Activated T-helper 1 cell treated with anti-CD3 and anti-CD28 coated beads, Interleukin-12 subunit alpha, Interleukin-12 subunit beta, Interleukin-2, Interleukin-4 antibody, amounts not matched to agents 30 ng/mL and 10 ng/mL and 1 ng/mL, durations not matched to agents 14 hours and 24 hours and 36 hours (primary cell): Measurements from ENCODE around the gene NPAS4. TPM values are rescaled to one million over a fixed set of nuclear protein-coding genes. Genes with fewer than 3 reads are reported as not detected.

ENCODE experiments used
- DNase-seq: peaks from one replicate; pipeline ENCODE4 v3.0.0; 2021; ENCODE audit warnings: low spot score
- H3K27ac Mint-ChIP-seq: one replicate; pipeline ENCODE4 v1.8.0; 2021; ENCODE audit warnings: mild to moderate bottlenecking, mixed read lengths
- H3K27me3 Mint-ChIP-seq: one replicate; pipeline ENCODE4 v1.8.0; 2022; ENCODE audit warnings: mild to moderate bottlenecking, moderate library complexity, mixed read lengths; ENCODE audit not compliant: insufficient read depth
- H3K36me3 Mint-ChIP-seq: one replicate; pipeline ENCODE4 v1.8.0; 2021; ENCODE audit warnings: low read depth, mixed read lengths
- H3K4me1 Mint-ChIP-seq: one replicate; pipeline ENCODE4 v1.8.0; 2021; ENCODE audit warnings: low read depth, mixed read lengths
- H3K4me3 Mint-ChIP-seq: one replicate; pipeline ENCODE4 v1.8.0; 2021; ENCODE audit warnings: mild to moderate bottlenecking, moderate library complexity, mixed read lengths
- H3K9me3 Mint-ChIP-seq: one replicate; pipeline ENCODE4 v1.8.0; 2021; ENCODE audit warnings: mixed read lengths
- intact Hi-C: fragments of 100-400 bp; cut with micrococcal nuclease; formaldehyde crosslinking; loops from one replicate; pipeline ENCODE4 v1.15.1; 2024
- total RNA-seq: library from RNA; stranded (reverse); gene quantifications from 2 replicates; pipeline ENCODE4 v1.2.3, GENCODE V29; 2022

Gene NPAS4
- total RNA-seq, 1 donor from 2014 or later, result not detected

- peaks cover 9% of the 10 kb centered on the region for H3K36me3 Mint-ChIP-seq
- peaks cover 28% of the 10 kb centered on the region for H3K4me1 Mint-ChIP-seq
- DNase-seq, result peak; percentile 86
- H3K4me3 Mint-ChIP-seq, result peak within 1 kb of the TSS; percentile 94
- intact Hi-C loops, result loop anchor here (1.0 to 5.0 kb wide), 10 partner anchors 14 to 376 kb away; partner anchors contain the start of genes ACTN3, BBS1, DPP3 and RBM14
- H3K27ac Mint-ChIP-seq, result peak within 1 kb of the TSS; percentile 88
- peaks cover 15% of the 10 kb centered on the region for H3K9me3 Mint-ChIP-seq
- no peaks in the 10 kb centered on the region for H3K27me3 Mint-ChIP-seq
Observed at GRCh38 chr11:66466225-66467033, 45.6 kb downstream of the NPAS4 start, which contains the start of gene PELI3. PELI3 (plus strand) TSS chr11:66466905; CDS start chr11:66468129, 1,224 bp downstream.

- Mint-ChIP-seq H3K4me1 (peaks cover 28% of the 10 kb centered on the region), H3K9me3 (peaks cover 10% of the 10 kb centered on the region), H3K36me3 (peaks cover 7% of the 10 kb centered on the region), H3K4me3 (peak overlapping the region; percentile 94), H3K27me3 (no peaks in the 10 kb centered on the region), H3K27ac (peak overlapping the region; percentile 88)
- intact Hi-C loops, result loop anchor here (2.0 to 5.0 kb wide), 3 partner anchors 44 to 376 kb away; partner anchors contain the start of genes BBS1, RBM14 and RCE1
- no peak for DNase-seq
Observed at GRCh38 chr11:66467034-66467659, 46.3 kb downstream of the NPAS4 start.

- Mint-ChIP-seq H3K27ac (peak overlapping the region; percentile 88), H3K36me3 (peaks cover 9% of the 10 kb centered on the region), H3K27me3 (no peaks in the 10 kb centered on the region), H3K4me3 (peak overlapping the region; percentile 94), H3K4me1 (peaks cover 22% of the 10 kb centered on the region), H3K9me3 (peaks cover 6% of the 10 kb centered on the region)
- no peak for DNase-seq
- intact Hi-C loops, result loop anchor here (2.0 to 5.0 kb wide), 3 partner anchors 43 to 375 kb away; partner anchors contain the start of genes BBS1, RBM14 and RCE1
Observed at GRCh38 chr11:66467756-66468155, 46.9 kb downstream of the NPAS4 start.

- Mint-ChIP-seq H3K27ac (peak overlapping the region; percentile 12), H3K36me3 (peaks cover 7% of the 10 kb centered on the region), H3K9me3 (no peaks in the 10 kb centered on the region), H3K27me3 (no peaks in the 10 kb centered on the region), H3K4me3 (peak overlapping the region; percentile 94), H3K4me1 (peaks cover 15% of the 10 kb centered on the region)
- DNase-seq, result no peak
- intact Hi-C loops, result loop anchor here (5.0 kb wide), 1 partner anchor 149 kb away; the partner anchor contains the start of gene RBM14
Observed at GRCh38 chr11:66468691-66469090, 47.9 kb downstream of the NPAS4 start.

- DNase-seq, result no peak
- intact Hi-C loops, result loop anchor here (5.0 kb wide), 1 partner anchor 148 kb away; the partner anchor contains the start of gene RBM14
- H3K27me3 Mint-ChIP-seq, result no peaks in the 10 kb centered on the region
- no peak overlapping the region for H3K27ac Mint-ChIP-seq
- H3K9me3 Mint-ChIP-seq, result no peaks in the 10 kb centered on the region
- H3K4me3 Mint-ChIP-seq, result no peak overlapping the region
- peaks cover 15% of the 10 kb centered on the region for H3K4me1 Mint-ChIP-seq
- H3K36me3 Mint-ChIP-seq, result peaks cover 7% of the 10 kb centered on the region
Observed at GRCh38 chr11:66469441-66469840, 48.6 kb downstream of the NPAS4 start.

- intact Hi-C loops, result no loop called here
- Mint-ChIP-seq H3K36me3 (peaks cover 7% of the 10 kb centered on the region), H3K27ac (no peak overlapping the region), H3K27me3 (no peaks in the 10 kb centered on the region), H3K4me1 (peaks cover 15% of the 10 kb centered on the region), H3K4me3 (peak overlapping the region; percentile 3), H3K9me3 (no peaks in the 10 kb centered on the region)
- DNase-seq, result no peak
Observed at GRCh38 chr11:66470015-66470414, 49.2 kb downstream of the NPAS4 start.

- Mint-ChIP-seq H3K36me3 (peaks cover 7% of the 10 kb centered on the region), H3K4me3 (no peak overlapping the region), H3K27ac (no peak overlapping the region), H3K9me3 (no peaks in the 10 kb centered on the region), H3K4me1 (peaks cover 10% of the 10 kb centered on the region), H3K27me3 (no peaks in the 10 kb centered on the region)
- intact Hi-C loops, result no loop called here
- DNase-seq, result no peak
Observed at GRCh38 chr11:66471142-66471541, 50.3 kb downstream of the NPAS4 start.

- Mint-ChIP-seq H3K27me3 (no peaks in the 10 kb centered on the region), H3K27ac (no peak overlapping the region), H3K9me3 (no peaks in the 10 kb centered on the region), H3K4me3 (no peak overlapping the region), H3K4me1 (peaks cover 12% of the 10 kb centered on the region), H3K36me3 (peaks cover 7% of the 10 kb centered on the region)
- no peak for DNase-seq
- intact Hi-C loops, result no loop called here
Observed at GRCh38 chr11:66472054-66472453, 51.2 kb downstream of the NPAS4 start.

- no peaks in the 10 kb centered on the region for H3K27me3 Mint-ChIP-seq
- intact Hi-C loops, result no loop called here
- H3K4me1 Mint-ChIP-seq, result peaks cover 17% of the 10 kb centered on the region
- no peak overlapping the region for H3K27ac Mint-ChIP-seq
- H3K4me3 Mint-ChIP-seq, result no peak overlapping the region
- DNase-seq, result no peak
- H3K36me3 Mint-ChIP-seq, result peaks cover 9% of the 10 kb centered on the region
- no peaks in the 10 kb centered on the region for H3K9me3 Mint-ChIP-seq
Observed at GRCh38 chr11:66473167-66473566, 52.3 kb downstream of the NPAS4 start.

- no peaks in the 10 kb centered on the region for H3K9me3 Mint-ChIP-seq
- DNase-seq, result no peak
- H3K27ac Mint-ChIP-seq, result no peak overlapping the region
- intact Hi-C loops, result no loop called here
- H3K36me3 Mint-ChIP-seq, result peaks cover 9% of the 10 kb centered on the region
- H3K4me1 Mint-ChIP-seq, result peaks cover 19% of the 10 kb centered on the region
- no peaks in the 10 kb centered on the region for H3K27me3 Mint-ChIP-seq
- H3K4me3 Mint-ChIP-seq, result no peak overlapping the region
Observed at GRCh38 chr11:66473608-66474515, 53.0 kb downstream of the NPAS4 start.

GRCh38 chr11:66475349-66476172 is 54.7 kb downstream of the NPAS4 start:
- no peak for DNase-seq
- Mint-ChIP-seq H3K27me3 (no peaks in the 10 kb centered on the region), H3K27ac (no peak overlapping the region), H3K36me3 (peaks cover 6% of the 10 kb centered on the region), H3K4me3 (no peak overlapping the region), H3K9me3 (no peaks in the 10 kb centered on the region), H3K4me1 (peaks cover 28% of the 10 kb centered on the region)
- intact Hi-C loops, result no loop called here
